SKM-1 (cell line): Measurements from ENCODE around the gene COL4A4.

Source experiments
- DNase-seq: peaks from one replicate; lab custom pipeline; 2025; ENCODE audit not compliant: unreplicated experiment; lab: John Stamatoyannopoulos, UW

The COL4A4 gene

DNA sequence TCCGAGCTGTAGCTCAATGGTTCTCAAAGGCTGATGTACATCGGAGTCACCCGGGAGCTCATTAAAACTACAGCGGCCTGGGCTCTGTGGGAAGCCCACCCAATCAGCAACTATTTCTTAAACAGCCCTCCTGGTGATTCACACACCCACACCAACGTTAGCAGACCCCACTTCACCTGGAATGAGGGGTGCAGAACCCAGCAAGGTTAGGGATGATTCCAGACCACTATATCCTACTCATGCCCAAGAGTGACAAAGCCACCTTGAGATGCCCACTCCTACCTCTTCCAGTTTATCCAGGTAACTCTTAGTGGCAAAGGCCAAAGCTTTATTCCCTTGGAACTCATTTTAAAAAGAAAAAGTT, 178.4 kb downstream of the COL4A4 start:
- no peak for DNase-seq

DNA sequence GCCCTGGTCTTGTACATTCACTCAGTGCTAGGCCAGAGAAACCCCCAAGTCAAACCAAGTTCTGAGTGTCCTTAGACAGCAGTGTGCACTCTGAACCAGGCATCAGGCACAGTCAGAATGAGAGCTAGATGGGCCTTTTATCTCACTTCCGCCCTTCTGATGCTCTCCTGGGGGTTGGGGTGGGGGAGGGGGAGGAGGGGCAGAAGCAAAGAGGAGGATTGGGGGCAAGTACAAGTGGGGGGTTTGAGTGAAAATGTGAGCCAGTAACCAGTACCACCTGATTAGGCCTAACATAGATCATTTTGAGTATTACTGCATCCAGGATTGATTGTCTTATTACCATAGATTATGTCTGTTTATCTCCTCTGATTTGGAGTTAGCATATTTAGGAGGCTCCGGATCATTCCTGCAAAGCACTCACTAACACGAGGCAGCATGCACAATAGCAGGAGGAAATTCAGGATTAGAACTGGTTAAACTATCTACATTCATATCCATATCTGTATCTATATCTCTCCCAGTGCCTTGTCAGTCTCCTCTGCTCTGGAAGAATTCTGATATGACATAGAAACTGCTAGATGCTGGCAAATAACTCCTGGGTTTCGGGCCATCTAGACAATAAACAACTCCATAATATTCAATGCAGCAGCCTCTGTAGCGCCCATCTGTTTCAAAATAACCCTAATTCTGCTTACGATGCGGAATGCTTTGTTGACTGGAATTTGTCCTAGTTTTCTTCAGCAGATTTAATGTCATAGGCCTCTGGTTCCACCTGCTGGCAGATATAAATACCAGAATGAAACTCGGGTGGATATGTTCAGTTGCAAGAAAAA, 179.0 kb downstream of the COL4A4 start:
- DNase-seq: no peak

DNA sequence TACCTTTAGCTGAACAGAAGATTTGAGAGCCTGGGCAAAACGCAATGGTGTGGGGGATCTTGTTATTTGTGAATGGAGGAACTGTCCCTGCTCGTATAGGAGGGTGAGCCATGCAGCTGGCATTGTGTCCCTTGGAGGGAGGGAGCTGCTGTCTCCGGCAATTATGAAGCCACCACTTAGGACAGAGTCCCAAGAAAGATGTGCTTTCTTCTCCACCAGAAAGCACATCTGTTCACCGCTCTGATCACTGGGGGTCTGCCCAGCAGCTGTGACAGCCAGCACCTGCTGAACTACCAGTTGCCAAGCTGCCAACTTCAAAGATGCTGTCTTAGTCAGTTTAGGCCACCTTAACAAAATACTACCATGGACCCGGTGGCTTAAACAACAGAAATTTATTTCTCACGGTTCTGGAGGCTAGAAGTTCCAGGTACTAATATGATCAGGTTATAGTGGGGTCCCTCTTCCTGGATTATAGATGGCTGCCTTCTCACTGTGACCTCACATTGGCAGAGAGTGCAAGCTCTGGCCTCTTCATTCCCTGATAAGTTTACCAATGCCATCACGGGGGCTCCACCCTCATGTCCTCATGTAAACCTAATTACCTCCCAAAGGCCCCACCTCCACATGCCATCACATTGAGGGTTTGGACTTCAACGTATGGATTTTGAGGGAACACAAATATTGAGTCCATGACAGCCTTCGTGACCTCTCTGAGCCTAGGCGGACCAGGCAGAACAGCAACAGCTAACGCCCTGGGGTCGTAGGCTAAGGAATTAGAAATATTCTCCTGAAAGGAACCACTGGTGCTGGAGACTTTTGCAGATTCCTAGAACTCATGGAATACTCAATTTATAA, 179.9 kb downstream of the COL4A4 start:
- no peak for DNase-seq

DNA sequence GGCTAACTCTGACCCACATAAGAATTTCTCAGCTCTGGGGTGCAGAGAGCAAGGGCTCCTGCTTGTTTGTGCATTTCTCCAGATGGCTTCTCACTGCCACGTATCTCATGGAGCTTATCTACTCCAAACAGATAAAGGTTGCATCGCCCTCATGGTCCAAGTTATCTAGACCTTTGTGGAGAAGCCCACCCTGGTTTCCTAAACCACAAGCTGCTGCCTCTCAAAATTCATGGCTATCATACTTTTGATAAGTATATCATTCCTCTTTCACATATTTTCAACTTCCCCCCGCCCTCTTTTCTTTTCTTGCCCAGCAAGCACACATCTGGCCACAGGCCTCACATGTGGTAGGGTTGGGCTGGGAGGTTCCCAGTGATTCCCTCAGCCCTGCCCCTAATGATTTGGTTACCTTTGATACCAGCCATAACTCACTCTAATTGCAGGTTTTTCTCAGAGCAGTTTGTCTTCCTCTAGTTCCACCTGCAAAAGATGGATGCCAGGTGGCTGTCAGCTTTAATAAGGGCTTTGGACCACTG, 182.1 kb downstream of the COL4A4 start:
- DNase-seq: no peak

DNA sequence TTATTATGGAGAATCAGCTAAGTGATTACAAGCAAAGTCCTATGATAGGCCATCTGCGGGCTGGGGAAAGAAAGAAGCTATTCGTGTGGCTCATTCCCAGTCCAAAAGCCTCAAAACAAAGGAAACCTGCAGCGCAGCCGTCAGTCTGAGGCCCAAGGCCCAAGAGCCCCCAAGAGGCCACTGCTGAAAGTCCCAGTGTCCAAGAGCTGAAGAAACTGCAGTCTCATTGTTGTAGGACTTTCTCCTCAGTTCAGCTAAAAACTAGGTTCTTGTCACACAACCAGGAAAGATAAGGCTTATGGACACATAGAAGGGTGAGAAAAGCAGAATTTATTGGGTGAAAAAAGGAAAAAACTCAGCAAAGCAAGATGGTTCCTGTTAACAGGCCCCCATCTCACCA, 185.0 kb downstream of the COL4A4 start:
- DNase-seq: no peak

DNA sequence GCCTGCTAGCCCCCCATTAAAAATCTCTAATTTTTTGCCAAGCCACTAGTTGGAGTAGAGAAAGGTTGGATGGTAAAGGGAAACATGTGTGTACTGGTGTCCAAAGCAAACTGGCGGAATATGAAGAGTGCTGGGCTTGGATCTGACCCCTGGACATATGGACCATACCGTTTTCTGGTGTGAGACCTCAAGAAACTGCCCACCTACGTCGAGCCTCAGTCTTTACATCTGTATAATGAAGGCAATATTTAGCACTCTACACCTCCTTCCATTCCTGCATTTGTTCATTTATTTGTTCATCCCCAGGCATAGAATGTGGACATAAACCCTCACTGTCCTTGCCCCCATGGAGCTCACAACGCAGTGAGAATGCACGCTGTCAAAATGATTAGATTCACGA, 185.7 kb downstream of the COL4A4 start:
- DNase-seq: no peak

DNA sequence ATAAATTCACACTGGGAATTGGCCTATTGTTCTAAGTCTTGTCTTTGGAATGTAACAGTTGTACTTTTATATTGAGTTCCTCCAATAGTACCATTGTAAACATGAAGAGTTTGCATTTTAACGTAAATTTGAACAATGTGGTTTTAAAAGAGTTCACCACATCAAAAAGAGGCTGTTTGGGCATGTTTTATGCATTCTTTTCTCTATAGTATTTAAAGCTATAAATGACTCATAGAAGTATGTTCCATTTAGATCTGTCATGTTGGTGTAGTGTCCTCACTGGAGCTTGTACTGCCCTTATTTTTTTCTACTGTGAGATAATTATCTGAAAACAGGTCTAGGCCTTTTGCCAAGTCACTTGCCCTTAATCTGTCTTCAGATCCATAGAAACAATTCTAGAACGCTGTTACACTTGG, 186.2 kb downstream of the COL4A4 start:
- no peak for DNase-seq

DNA sequence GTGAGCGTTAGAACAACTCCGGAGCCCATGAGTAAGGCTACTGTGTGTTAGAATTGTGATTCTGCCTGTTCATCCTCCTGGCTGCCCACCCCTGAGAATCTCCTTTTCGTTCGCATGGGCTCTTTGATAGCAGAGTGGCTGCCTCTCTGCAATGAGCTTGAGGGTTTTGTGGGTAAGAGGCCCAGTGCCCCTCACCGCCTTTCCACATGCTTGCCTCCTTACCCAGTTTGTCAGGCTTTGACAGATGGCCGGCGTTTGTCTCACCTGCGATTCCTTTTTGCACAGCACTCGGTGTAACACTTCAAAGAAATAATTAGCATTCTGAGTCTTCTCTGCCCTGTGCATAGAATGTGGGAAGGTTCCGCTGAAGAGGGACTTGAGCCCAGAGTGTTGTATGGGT, 190.2 kb downstream of the COL4A4 start:
- DNase-seq: no peak

DNA sequence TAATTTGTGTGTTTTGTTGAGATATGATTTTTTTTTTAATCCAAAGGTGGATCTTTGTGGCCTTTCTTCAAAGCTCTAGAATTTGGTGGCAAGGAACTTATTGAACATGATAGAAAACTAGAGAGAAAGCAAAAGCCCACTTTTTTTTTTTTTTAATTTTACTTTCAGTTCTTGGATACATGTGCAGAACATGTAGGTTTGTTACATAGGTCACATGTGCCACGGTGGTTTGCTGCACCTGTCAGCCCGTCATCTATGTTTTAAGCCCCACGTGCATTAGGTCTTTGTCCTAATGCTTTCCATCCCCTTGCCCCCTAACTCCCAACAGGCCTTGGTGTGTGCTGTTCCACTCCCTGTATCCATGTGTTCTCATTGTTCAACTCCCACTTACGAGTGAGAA, 192.2 kb downstream of the COL4A4 start:
- no peak for DNase-seq

DNA sequence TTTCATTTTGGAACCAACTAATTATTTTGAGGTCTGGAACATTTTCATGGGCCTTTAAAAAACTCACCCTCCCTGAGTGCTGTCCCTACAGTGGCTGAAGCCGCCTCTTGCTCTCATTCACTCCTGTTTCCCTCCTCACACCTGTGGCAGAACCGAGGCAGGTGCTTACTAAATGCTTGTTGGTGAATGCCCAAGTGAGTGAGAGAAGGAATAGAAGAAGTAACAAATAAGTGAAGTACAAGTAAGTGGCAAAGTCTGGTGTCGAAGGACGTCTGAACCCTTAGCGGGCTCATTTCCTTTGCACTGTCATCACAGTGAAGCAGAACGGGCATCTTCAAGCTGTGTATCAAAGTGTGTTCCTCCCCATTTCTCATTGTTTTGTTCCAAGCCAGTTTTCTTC, 192.9 kb downstream of the COL4A4 start:
- DNase-seq: no peak

DNA sequence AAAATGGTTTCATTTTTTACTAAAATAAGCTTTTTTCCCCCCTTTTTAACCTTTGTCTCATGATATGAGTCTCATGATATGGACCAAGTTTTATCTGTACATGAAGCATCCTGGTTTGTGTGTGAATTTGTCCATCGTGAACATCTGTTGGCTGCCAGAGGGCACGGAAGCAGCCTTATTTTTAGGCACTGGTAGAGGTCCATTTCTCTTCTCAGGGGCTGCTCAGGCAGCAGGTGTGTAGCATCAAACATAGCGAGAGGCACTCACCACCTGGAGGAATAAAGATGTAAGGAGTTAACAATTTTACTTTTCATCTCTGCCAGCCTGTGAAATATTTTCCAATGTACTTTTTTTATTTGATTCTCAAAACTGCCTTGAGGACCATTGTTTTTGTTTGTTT, 193.6 kb downstream of the COL4A4 start:
- no peak for DNase-seq

DNA sequence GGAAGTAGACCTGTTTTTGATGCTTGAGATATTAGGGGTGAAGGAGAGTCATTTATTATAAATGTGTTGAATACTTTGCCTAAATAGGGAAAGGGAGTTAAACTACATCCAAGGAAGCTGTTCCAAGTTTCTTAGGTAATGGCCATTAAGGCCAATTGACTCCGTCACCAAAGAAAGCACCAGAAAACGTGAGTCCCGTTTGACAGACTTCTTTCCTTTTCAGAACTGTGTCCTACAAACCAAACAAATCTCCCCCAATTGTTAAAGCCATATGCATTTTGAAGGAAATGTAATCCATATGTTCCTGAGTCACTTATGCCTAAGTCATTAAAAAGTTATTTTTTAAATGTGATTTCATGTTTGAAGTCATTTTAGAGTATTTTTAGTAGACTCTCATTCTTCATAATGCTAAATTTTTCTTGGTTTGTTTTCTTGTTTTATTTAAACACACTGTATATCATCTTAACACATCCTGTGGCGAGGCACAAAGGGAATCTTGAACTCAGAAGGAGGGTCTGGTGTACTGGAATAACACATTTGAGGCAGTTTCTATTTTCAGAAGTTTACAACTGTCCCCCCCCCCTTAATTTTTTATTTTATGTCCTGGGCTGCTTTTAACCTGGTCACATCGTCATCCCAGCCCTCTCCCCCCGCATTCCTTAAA, 194.5 kb downstream of the COL4A4 start:
- DNase-seq: no peak

DNA sequence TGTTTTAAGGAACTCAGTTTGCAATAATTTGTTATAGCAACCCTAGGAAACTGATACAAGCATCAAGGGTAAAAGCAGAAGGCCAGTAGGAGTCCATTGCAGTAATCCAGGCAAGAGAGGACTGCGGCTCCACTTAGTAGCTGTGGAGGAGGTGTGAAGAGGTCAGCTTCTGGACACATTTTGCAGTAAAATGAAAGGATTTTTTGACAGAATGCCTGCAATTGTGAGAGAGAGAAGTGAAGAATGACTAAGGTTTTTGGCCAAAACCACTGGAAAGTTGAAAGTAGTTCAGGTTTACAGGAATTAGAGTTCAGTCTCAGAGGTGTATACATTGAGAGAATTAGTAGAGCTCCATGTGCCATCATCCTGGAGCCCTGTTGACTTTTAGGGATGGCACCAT, 198.6 kb downstream of the COL4A4 start:
- DNase-seq: no peak

DNA sequence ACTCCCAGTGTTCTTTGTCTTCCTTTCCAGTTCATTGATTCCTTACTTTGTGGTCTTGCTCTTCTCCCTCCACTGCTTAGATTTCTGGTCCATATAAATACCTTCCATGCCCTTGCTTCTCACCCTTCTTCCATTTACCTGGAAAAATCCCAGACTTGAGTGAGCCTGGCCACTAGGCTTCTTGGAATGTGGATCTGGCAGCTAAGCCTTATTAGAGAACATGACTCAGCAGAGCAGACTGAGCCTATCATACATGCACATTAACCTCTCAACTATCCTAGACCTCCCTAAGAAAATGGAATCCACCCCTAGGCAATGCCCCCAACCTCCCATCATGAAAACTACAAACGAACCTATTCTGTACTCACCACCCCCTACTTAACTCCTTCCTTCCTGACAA, 200.5 kb downstream of the COL4A4 start:
- DNase-seq: no peak

DNA sequence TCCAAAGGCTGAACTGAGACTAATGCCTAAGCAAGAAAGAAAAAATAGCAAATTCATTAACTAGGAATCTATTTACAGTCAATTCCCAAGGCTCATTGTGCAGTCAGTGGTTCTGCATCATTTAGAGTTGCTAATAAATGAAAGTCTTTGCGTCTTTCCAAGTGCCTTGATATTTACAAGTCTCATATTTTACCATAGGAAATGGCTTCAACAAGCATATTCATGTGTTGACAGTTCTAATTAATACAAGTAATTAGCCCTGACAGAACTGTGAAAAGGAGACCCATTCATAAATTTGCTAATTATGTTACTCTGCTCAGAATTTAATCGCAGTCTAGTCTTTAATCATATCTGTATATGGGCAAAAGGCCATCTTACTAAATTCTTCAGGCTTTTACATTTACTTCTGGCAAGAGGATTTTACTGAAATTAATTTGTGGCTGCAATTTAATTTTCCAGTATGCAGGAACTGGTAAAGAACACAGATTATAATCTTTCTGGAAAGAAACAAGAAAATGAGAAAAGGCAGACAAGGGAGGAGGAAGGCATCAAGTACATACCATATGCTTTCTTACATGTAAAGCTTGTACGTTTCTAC, 201.7 kb downstream of the COL4A4 start:
- DNase-seq: no peak

DNA sequence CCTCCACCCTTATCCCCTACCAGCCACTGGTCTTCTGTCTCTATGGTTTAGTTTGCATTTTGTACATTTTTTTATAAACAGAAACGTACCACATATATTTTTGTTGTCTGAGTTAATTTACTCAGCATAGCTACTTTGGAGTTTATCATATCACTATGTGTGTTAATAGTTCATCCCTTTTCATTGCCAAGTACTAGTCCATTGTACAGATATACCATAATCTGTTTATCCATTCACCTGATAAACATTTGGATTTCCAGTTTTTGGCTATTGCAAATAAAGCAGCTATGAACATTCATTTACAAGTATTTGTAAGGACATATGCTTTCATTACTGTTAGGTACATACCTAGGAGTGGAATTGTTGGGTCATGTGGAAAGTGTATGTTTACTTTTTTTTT, 204.6 kb downstream of the COL4A4 start:
- DNase-seq: no peak

DNA sequence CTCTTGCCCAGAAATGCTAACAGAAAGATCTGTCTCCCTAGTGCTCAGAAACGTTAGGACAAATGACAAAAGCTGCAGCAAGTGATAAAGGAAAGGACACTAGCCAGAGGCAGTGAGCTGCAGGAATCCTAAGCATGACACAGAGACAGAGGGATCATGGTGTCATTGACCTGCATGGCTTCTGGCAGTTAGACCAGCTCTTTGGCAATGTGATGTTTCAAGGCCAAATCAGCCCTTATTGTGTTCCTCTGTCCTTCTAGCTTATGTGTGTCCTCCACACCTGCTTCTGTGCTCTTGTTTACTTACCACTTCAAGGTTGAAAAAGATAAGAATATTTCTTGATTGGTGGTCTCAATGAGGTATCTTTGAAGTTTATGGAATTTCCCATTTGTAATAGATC, 207.3 kb downstream of the COL4A4 start:
- no peak for DNase-seq

DNA sequence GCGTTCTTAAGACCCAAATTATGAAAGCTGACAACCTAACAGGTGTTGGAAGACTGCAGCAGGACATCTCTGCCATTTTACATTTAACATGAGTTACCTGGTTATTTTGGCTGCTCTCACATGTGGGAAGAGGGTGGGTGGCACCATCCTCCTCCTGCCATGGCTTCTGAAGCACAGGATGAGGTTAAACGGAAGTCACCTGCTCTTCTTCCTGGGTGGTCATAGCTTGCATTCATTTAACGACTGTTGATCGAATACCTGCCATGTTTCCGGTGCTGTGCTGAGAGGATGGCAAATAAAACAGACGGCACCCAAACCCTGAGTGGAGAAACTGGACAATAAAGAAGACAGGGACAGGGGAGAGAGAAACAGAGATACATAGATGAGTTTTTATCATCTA, 210.2 kb downstream of the COL4A4 start:
- no peak for DNase-seq

DNA sequence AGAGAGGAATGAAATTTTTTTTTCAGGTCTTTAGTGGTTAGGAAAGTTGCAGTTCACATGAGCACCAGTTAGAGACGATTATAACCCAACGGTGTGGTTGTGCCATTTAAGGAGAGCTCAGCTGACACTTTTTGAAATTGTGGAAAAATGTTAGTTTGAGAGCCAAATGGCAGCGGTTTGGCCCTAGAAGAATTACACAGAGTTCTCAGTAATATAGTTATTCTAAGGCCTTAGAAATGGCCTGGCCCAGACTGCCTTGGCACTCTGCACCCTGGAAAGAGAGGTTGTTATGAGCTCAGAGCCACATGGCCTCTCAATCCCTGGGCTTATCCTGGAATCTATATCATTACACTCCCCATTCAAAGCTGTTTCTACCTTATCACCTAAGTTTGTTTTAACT, 210.8 kb downstream of the COL4A4 start:
- DNase-seq: no peak
